HepG2 (cell line): ENCODE measurements around the gene CDKL5. TPM values are rescaled to one million over a fixed set of nuclear protein-coding genes. Genes with fewer than 3 reads are reported as not detected.
A peak's percentile ranks its signal among the peaks of the same experiment; 100 is the strongest.

Experiments
- ATAC-seq: fragments of 200-7000 bp; cut with Tn5 transposase; 3 replicates; pipeline ENCODE4 v1.9.1; 2020; ENCODE audit warnings: mild to moderate bottlenecking, moderate library complexity
- BruUV-seq: library from RNA; stranded (reverse); fragments of 400-500 nt; replicated peaks from 2 replicates; lab custom pipeline; 2021; lab: Mats Ljungman, UMichigan
- CTCF ChIA-PET: fragments of 300-600 bp; formaldehyde crosslinking; extraction: SDS; loops from one replicate; lab custom pipeline; 2021; ENCODE audit warnings: low total read pairs, inconsistent platforms, low intra/inter-chr PET ratio; lab: Yijun Ruan, JAX
- POLR2A ChIA-PET: fragments of 350-600 bp; sonication (Branson Sonifier 250); formaldehyde crosslinking; loops from one replicate; lab custom pipeline; 2020; ENCODE audit warnings: antibody characterized with exemption, inconsistent platforms; lab: Yijun Ruan, JAX
- DNase-seq: peaks from one replicate; pipeline ENCODE4 v3.0.0-alpha.2; 2015; ENCODE audit warnings: low spot score
- FAIRE-seq: peaks from 3 replicates; lab custom pipeline; 2011; peaks lifted over from hg19 to GRCh38; lab: Jason Lieb, UNC
- H2AFZ ChIP-seq: one replicate; pipeline ENCODE4 v1.6.1; 2011; ENCODE audit warnings: low read length, inconsistent platforms
- H3K27ac ChIP-seq: fragments of 300-600 bp; 3 replicates; pipeline ENCODE4 v1.8.0; 2011; ENCODE audit warnings: mixed run types, mild to moderate bottlenecking, mixed read lengths, low read length, inconsistent platforms; ENCODE audit not compliant: insufficient read depth; ENCODE audit errors: extremely low read length
- H3K27me3 ChIP-seq, 2 experiments: fragments of 200-600 bp in 1 of 2; 2 replicates in 1 of 2; 3 replicates in 1 of 2; pipeline versions ENCODE4 v1.6.0 to v1.8.0; 2011; ENCODE audit warnings: low read length in 2 of 2, mild to moderate bottlenecking in 2 of 2, moderate library complexity in 2 of 2, inconsistent platforms in 1 of 2; ENCODE audit not compliant: insufficient read depth in 2 of 2, control insufficient read depth in 1 of 2
- H3K36me3 ChIP-seq, 2 experiments: fragments of 200-600 bp in 1 of 2; replicated peaks in 1 of 2; 2 replicates in 1 of 2; 3 replicates in 1 of 2; pipeline versions ENCODE4 v1.5.1 to v1.8.0; 2011; ENCODE audit warnings: low read length in 2 of 2, inconsistent platforms in 1 of 2; ENCODE audit not compliant: insufficient read depth in 2 of 2, control insufficient read depth in 1 of 2
- H3K4me1 ChIP-seq: 2 replicates; pipeline ENCODE4 v1.5.1; 2012; ENCODE audit warnings: low read length, inconsistent platforms; ENCODE audit not compliant: insufficient read depth
- H3K4me2 ChIP-seq: 2 replicates; pipeline ENCODE4 v1.6.0; 2011; ENCODE audit warnings: low read depth, low read length, inconsistent platforms
- H3K4me3 ChIP-seq, 3 experiments: fragments of 200-600 bp in 1 of 3; sonication (generic), shearing (Covaris generic) in 1 of 3; replicated peaks in 1 of 3; 2 replicates each; pipeline ENCODE4 v1.5.1; 2011 to 2016; ENCODE audit warnings: low read length in 3 of 3, inconsistent platforms in 2 of 3, low read depth in 2 of 3, mild to moderate bottlenecking in 2 of 3, control low read depth in 1 of 3, mixed read lengths in 1 of 3; ENCODE audit not compliant: insufficient read depth in 1 of 3
- H3K79me2 ChIP-seq: one replicate; pipeline ENCODE4 v1.6.1; 2011; ENCODE audit warnings: low read length, inconsistent platforms; ENCODE audit not compliant: insufficient read depth
- H3K9ac ChIP-seq: 2 replicates; pipeline ENCODE4 v1.6.0; 2011; ENCODE audit warnings: mild to moderate bottlenecking, low read depth, low read length, inconsistent platforms; ENCODE audit not compliant: insufficient read depth
- H3K9me3 ChIP-seq: 2 replicates; pipeline ENCODE4 v1.5.1; 2012; ENCODE audit warnings: mild to moderate bottlenecking, low read length
- H4K20me1 ChIP-seq: 2 replicates; pipeline ENCODE4 v1.6.0; 2011; ENCODE audit warnings: inconsistent platforms, mild to moderate bottlenecking, low read length, moderate library complexity; ENCODE audit not compliant: insufficient read depth
- FLYWCH1 ChIP-seq: sonication (generic); formaldehyde crosslinking; IDR thresholded peaks from 2 replicates; pipeline ENCODE4 v1.8.1; 2023; ENCODE audit warnings: mild to moderate bottlenecking, missing genetic modification reagents
- GATA4 ChIP-seq: sonication (generic); IDR thresholded peaks from 2 replicates; pipeline ENCODE4 v1.6.1; 2016; ENCODE audit warnings: antibody characterized with exemption, low read depth, borderline replicate concordance
- KDM4B ChIP-seq: sonication (generic); formaldehyde crosslinking; IDR thresholded peaks from 2 replicates; pipeline ENCODE4 v1.4.0; 2020; ENCODE audit warnings: missing genetic modification reagents
- KDM5B ChIP-seq: sonication (generic); formaldehyde crosslinking; IDR thresholded peaks from 2 replicates; pipeline ENCODE4 v1.4.0; 2020; ENCODE audit warnings: missing genetic modification reagents, mild to moderate bottlenecking, borderline replicate concordance
- KLF9 ChIP-seq: IDR thresholded peaks from 2 replicates; pipeline ENCODE4 v1.6.1; 2016; ENCODE audit warnings: low read depth
- NR1H2 ChIP-seq: sonication (generic); formaldehyde crosslinking; IDR thresholded peaks from 2 replicates; pipeline ENCODE4 v1.8.1; 2022; ENCODE audit warnings: low read depth, missing genetic modification reagents, borderline replicate concordance
- PAWR ChIP-seq: sonication (generic); formaldehyde crosslinking; IDR thresholded peaks from 2 replicates; pipeline ENCODE4 v1.4.0; 2020; ENCODE audit warnings: missing genetic modification reagents, mild to moderate bottlenecking, borderline replicate concordance
- SCMH1 ChIP-seq: sonication (generic); formaldehyde crosslinking; IDR thresholded peaks from 2 replicates; pipeline ENCODE4 v1.9.0; 2021; ENCODE audit warnings: missing genetic modification reagents, mild to moderate bottlenecking, borderline replicate concordance
- TSC22D2 ChIP-seq: sonication (generic); formaldehyde crosslinking; IDR thresholded peaks from 2 replicates; pipeline ENCODE4 v1.5.1; 2020; ENCODE audit warnings: missing genetic modification reagents, mild to moderate bottlenecking, borderline replicate concordance
- ZFP82 ChIP-seq: sonication (generic); formaldehyde crosslinking; IDR thresholded peaks from 2 replicates; pipeline ENCODE4 v1.5.1; 2020; ENCODE audit warnings: mild to moderate bottlenecking, missing genetic modification reagents, borderline replicate concordance
- ZNF121 ChIP-seq: sonication (generic); formaldehyde crosslinking; IDR thresholded peaks from 2 replicates; pipeline ENCODE4 v1.5.0; 2020; ENCODE audit warnings: mild to moderate bottlenecking, missing genetic modification reagents
- ZNF30 ChIP-seq: sonication (generic); formaldehyde crosslinking; IDR thresholded peaks from 2 replicates; pipeline ENCODE4 v1.5.0; 2020; ENCODE audit warnings: mild to moderate bottlenecking, missing genetic modification reagents
- ZNF558 ChIP-seq: sonication (generic); formaldehyde crosslinking; IDR thresholded peaks from 2 replicates; pipeline ENCODE4 v1.9.0; 2022; ENCODE audit warnings: mild to moderate bottlenecking, missing genetic modification reagents, borderline replicate concordance
- ZSCAN12 ChIP-seq: sonication (generic); formaldehyde crosslinking; IDR thresholded peaks from 2 replicates; pipeline ENCODE4 v1.9.0; 2021; ENCODE audit warnings: mild to moderate bottlenecking, missing genetic modification reagents
- WGBS: methylation state at CpG from one replicate; pipeline ENCODE4 v1.1.6; 2017; ENCODE audit warnings: low lambda C conversion rate; 5-methylcytosine and 5-hydroxymethylcytosine counted together
- in situ Hi-C: cut with HindIII; loops from 2 replicates; pipeline ENCODE4 v1.10.0; 2017; ENCODE audit warnings: low pct_unique_long_range_greater_than_20kb; ENCODE audit not compliant: extremely low pct_ligation_motif_present
- intact Hi-C: fragments of 100-400 bp; cut with micrococcal nuclease; formaldehyde crosslinking; loops from one replicate; pipeline ENCODE4 v1.10.0; 2022; ENCODE audit not compliant: unreplicated experiment
- polyA plus RNA-seq, 8 experiments: library from polyadenylated mRNA; depleted of rRNA in 3 of 8; stranded (reverse) in 7 of 8; unstranded in 1 of 8; fragments of >200 nt; fragmentation: Illumina TruSeq in 4 of 8; extraction: Trizol in 4 of 8; gene quantifications; 2 replicates each; pipeline versions ENCODE4 v1.2.1 to v1.2.3, GENCODE V29; 2011 to 2016; ENCODE audit warnings: low read depth in 4 of 8, missing spikeins in 1 of 8, mixed read lengths in 1 of 8; ENCODE audit not compliant: insufficient read depth in 1 of 8
- total RNA-seq, 5 experiments: library from RNA; depleted of rRNA; stranded (reverse); fragments of >200 nt; fragmentation: Illumina TruSeq; extraction: Trizol; gene quantifications; 2 replicates each; pipeline ENCODE4 v1.2.3, GENCODE V29; 2016; ENCODE audit warnings: low read depth in 1 of 5
- TF ChIP-seq, protein P1 (sequence below): sonication (generic); formaldehyde crosslinking; IDR thresholded peaks from 2 replicates; pipeline ENCODE4 v1.4.0; 2020; ENCODE audit warnings: low read depth, mild to moderate bottlenecking, missing genetic modification reagents
- TF ChIP-seq, protein P2 (sequence below): sonication (generic); formaldehyde crosslinking; IDR thresholded peaks from 2 replicates; pipeline ENCODE4 v1.4.0; 2020; ENCODE audit warnings: missing genetic modification reagents

CDKL5 gene
- total and polyA plus RNA-seq, 2 of the 13 experiments (the other 11 are each of a cell fraction or from before 2014, with no cell fraction given), result 2.8 to 7.0 TPM

DNA sequence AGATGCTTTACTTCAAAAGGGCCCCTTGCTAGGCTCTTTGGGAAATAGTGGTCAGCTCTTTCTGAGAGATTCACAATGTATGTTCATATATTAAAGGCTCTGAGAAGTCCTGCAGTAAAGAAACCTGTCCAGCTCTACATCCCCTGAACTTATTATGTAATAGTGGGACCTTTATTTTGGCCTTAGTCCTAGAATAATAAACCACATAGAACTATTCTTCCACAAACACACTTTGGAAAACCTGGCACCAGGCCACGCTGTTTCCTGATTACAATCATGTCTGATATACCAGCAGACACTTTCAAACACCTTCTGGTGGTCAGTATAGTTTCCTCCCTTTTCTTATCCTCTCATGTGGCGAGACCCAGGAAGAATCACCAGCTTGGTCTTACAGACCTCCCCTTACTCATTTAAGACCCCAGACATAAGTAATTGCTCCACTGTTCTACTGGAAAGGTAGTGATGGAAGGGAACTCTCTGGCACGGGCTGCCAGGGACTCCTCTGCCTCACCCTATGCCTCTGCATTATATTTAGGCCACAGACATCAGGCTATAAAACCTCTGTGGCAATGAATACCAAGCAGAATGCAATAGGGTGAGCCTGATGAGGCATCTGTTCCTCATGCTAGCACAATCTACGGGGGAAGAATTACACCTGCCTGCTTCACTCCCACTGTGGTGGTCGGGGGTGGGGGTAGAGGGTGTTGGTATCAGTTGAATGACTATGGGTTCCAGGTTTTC is 276.4 kb downstream of the CDKL5 start:
- Histone ChIP-seq H2AFZ (no peak overlapping the region), H4K20me1 (no peaks in the 10 kb centered on the region), H3K27me3 (no peaks in the 10 kb centered on the region), H3K79me2 (no peaks in the 10 kb centered on the region), H3K9me3 (no peaks in the 10 kb centered on the region), H3K4me3 (no peak overlapping the region), H3K9ac (no peak overlapping the region), H3K36me3 (no peaks in the 10 kb centered on the region), H3K4me2 (no peak overlapping the region), H3K27ac (no peak overlapping the region), H3K4me1 (no peaks in the 10 kb centered on the region)
- BruUV-seq, result no TSS peak
- TF ChIP-seq ZSCAN12 (CRISPR knock-in tag) (no peak), SCMH1 (CRISPR knock-in tag) (no peak), TSC22D2 (no peak), KDM5B (CRISPR knock-in tag) (no peak), KDM4B (CRISPR knock-in tag) (no peak), ZNF558 (CRISPR knock-in tag) (no peak), FLYWCH1 (CRISPR knock-in tag) (no peak), ZNF121 (CRISPR knock-in tag) (no peak), ZNF30 (no peak), ZFP82 (no peak), GATA4 (no peak), KLF9 (CRISPR knock-in tag) (no peak), PAWR (CRISPR knock-in tag) (no peak), NR1H2 (CRISPR knock-in tag) (no peak)
- TF ChIP-seq, protein P1, sequence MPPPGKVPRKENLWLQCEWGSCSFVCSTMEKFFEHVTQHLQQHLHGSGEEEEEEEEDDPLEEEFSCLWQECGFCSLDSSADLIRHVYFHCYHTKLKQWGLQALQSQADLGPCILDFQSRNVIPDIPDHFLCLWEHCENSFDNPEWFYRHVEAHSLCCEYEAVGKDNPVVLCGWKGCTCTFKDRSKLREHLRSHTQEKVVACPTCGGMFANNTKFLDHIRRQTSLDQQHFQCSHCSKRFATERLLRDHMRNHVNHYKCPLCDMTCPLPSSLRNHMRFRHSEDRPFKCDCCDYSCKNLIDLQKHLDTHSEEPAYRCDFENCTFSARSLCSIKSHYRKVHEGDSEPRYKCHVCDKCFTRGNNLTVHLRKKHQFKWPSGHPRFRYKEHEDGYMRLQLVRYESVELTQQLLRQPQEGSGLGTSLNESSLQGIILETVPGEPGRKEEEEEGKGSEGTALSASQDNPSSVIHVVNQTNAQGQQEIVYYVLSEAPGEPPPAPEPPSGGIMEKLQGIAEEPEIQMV, result no peak
- TF ChIP-seq, protein P2, sequence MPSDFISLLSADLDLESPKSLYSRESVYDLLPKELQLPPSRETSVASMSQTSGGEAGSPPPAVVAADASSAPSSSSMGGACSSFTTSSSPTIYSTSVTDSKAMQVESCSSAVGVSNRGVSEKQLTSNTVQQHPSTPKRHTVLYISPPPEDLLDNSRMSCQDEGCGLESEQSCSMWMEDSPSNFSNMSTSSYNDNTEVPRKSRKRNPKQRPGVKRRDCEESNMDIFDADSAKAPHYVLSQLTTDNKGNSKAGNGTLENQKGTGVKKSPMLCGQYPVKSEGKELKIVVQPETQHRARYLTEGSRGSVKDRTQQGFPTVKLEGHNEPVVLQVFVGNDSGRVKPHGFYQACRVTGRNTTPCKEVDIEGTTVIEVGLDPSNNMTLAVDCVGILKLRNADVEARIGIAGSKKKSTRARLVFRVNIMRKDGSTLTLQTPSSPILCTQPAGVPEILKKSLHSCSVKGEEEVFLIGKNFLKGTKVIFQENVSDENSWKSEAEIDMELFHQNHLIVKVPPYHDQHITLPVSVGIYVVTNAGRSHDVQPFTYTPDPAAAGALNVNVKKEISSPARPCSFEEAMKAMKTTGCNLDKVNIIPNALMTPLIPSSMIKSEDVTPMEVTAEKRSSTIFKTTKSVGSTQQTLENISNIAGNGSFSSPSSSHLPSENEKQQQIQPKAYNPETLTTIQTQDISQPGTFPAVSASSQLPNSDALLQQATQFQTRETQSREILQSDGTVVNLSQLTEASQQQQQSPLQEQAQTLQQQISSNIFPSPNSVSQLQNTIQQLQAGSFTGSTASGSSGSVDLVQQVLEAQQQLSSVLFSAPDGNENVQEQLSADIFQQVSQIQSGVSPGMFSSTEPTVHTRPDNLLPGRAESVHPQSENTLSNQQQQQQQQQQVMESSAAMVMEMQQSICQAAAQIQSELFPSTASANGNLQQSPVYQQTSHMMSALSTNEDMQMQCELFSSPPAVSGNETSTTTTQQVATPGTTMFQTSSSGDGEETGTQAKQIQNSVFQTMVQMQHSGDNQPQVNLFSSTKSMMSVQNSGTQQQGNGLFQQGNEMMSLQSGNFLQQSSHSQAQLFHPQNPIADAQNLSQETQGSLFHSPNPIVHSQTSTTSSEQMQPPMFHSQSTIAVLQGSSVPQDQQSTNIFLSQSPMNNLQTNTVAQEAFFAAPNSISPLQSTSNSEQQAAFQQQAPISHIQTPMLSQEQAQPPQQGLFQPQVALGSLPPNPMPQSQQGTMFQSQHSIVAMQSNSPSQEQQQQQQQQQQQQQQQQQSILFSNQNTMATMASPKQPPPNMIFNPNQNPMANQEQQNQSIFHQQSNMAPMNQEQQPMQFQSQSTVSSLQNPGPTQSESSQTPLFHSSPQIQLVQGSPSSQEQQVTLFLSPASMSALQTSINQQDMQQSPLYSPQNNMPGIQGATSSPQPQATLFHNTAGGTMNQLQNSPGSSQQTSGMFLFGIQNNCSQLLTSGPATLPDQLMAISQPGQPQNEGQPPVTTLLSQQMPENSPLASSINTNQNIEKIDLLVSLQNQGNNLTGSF (CRISPR knock-in tag), result no peak
- intact Hi-C loops (no loop called here), in situ Hi-C loops (no loop called here)
- ATAC-seq, result no peak
- DNase-seq, result peak; percentile 4
- ChIA-PET CTCF (no interaction called here), POLR2A (no interaction called here)
- FAIRE-seq, result no peak
- WGBS, result 14% methylated on average over 2 of the region's 5 CpGs
